WTC11 (cell line): ENCODE results near the gene DGKH. TPM values are rescaled to one million over a fixed set of nuclear protein-coding genes. Genes with fewer than 3 reads are reported as not detected.

Experiments used
- ATAC-seq: fragments of 200-7000 bp; cut with Tn5 transposase; 2 replicates; pipeline ENCODE4 v1.10.0; 2021; ENCODE audit warnings: mild to moderate bottlenecking, moderate library complexity
- CTCF ChIA-PET: fragments of 300-600 bp; sonication (Branson Sonifier 250); formaldehyde crosslinking; loops from one replicate; lab custom pipeline; 2021; ENCODE audit warnings: antibody characterized with exemption; lab: Charles Lee
- POLR2A ChIA-PET: fragments of 350-600 bp; sonication (Branson Sonifier 250); formaldehyde crosslinking; loops from one replicate; lab custom pipeline; 2021; ENCODE audit warnings: antibody characterized with exemption; lab: Charles Lee
- DNase-seq: peaks from one replicate; pipeline ENCODE4 v3.0.0; 2021; ENCODE audit warnings: low spot score
- H3K27ac Mint-ChIP-seq: 2 replicates; pipeline ENCODE4 v1.8.0; 2021; ENCODE audit warnings: mixed read lengths
- H3K27me3 Mint-ChIP-seq: 2 replicates; pipeline ENCODE4 v1.8.0; 2021; ENCODE audit warnings: low read depth, mild to moderate bottlenecking, moderate library complexity, mixed read lengths
- H3K36me3 Mint-ChIP-seq: 2 replicates; pipeline ENCODE4 v1.8.0; 2021; ENCODE audit warnings: mixed read lengths
- H3K4me1 Mint-ChIP-seq: 2 replicates; pipeline ENCODE4 v1.8.0; 2022; ENCODE audit warnings: mixed read lengths
- H3K4me3 Mint-ChIP-seq: 2 replicates; pipeline ENCODE4 v1.8.0; 2021; ENCODE audit warnings: mild to moderate bottlenecking, moderate library complexity, mixed read lengths
- H3K9me3 Mint-ChIP-seq: 2 replicates; pipeline ENCODE4 v1.8.0; 2021; ENCODE audit warnings: mixed read lengths
- ETV6 ChIP-seq: sonication (generic); formaldehyde crosslinking; IDR thresholded peaks from 2 replicates; pipeline ENCODE4 v1.8.1; 2022; ENCODE audit warnings: mild to moderate bottlenecking, missing genetic modification reagents
- FOXP1 ChIP-seq: sonication (generic); formaldehyde crosslinking; IDR thresholded peaks from 2 replicates; pipeline ENCODE4 v1.8.0; 2022; ENCODE audit warnings: missing genetic modification reagents, mild to moderate bottlenecking, moderate library complexity, borderline replicate concordance
- GTF2I ChIP-seq: fragments of 250-450 bp; sonication (Bioruptor Pico); conservative IDR thresholded peaks from 2 replicates; pipeline ENCODE4 v1.4.0; 2021; ENCODE audit warnings: mild to moderate bottlenecking
- HMGA2 ChIP-seq: fragments of 250-450 bp; sonication (Bioruptor Pico); IDR thresholded peaks from 2 replicates; pipeline ENCODE4 v1.4.0; 2021; ENCODE audit warnings: mild to moderate bottlenecking, moderate library complexity
- IRF2 ChIP-seq: sonication (generic); formaldehyde crosslinking; IDR thresholded peaks from 2 replicates; pipeline ENCODE4 v1.8.0; 2022; ENCODE audit warnings: low read depth, missing genetic modification reagents, borderline replicate concordance
- NFATC4 ChIP-seq: fragments of 250-450 bp; sonication (Bioruptor Pico); IDR thresholded peaks from 2 replicates; pipeline ENCODE4 v1.9.0; 2021; ENCODE audit warnings: mild to moderate bottlenecking
- NR1H2 ChIP-seq: sonication (generic); formaldehyde crosslinking; IDR thresholded peaks from 2 replicates; pipeline ENCODE4 v1.9.0; 2021; ENCODE audit warnings: mild to moderate bottlenecking, moderate library complexity, missing genetic modification reagents
- OVOL2 ChIP-seq: fragments of 250-450 bp; sonication (Bioruptor Pico); IDR thresholded peaks from 2 replicates; pipeline ENCODE4 v1.9.0; 2021; ENCODE audit warnings: mild to moderate bottlenecking, borderline replicate concordance
- SOX15 ChIP-seq: fragments of 250-450 bp; sonication (Bioruptor Pico); IDR thresholded peaks from 2 replicates; pipeline ENCODE4 v1.9.0; 2021; ENCODE audit warnings: mild to moderate bottlenecking
- TCF7 ChIP-seq: sonication (generic); formaldehyde crosslinking; IDR thresholded peaks from 2 replicates; pipeline ENCODE4 v1.8.0; 2022; ENCODE audit warnings: mild to moderate bottlenecking, low read depth, missing genetic modification reagents, moderate library complexity
- TEAD1 ChIP-seq: sonication (generic); formaldehyde crosslinking; IDR thresholded peaks from 2 replicates; pipeline ENCODE4 v1.8.0; 2022; ENCODE audit warnings: mild to moderate bottlenecking, missing genetic modification reagents
- ZBTB21 ChIP-seq: sonication (generic); formaldehyde crosslinking; IDR thresholded peaks from 2 replicates; pipeline ENCODE4 v1.8.1; 2023; ENCODE audit warnings: mild to moderate bottlenecking, missing genetic modification reagents, borderline replicate concordance
- ZNF138 ChIP-seq: sonication (generic); formaldehyde crosslinking; conservative IDR thresholded peaks from 2 replicates; pipeline ENCODE4 v1.8.1; 2022; ENCODE audit warnings: mild to moderate bottlenecking, moderate library complexity, missing genetic modification reagents
- ZNF219 ChIP-seq: sonication (generic); formaldehyde crosslinking; IDR thresholded peaks from 2 replicates; pipeline ENCODE4 v1.8.0; 2023; ENCODE audit warnings: missing genetic modification reagents, mild to moderate bottlenecking, borderline replicate concordance
- total RNA-seq: library from RNA; stranded (reverse); gene quantifications from 3 replicates; pipeline ENCODE4 v1.2.3, GENCODE V29; 2021
- TF ChIP-seq, protein P1 (sequence below): fragments of 250-450 bp; sonication (Bioruptor Pico); IDR thresholded peaks from 2 replicates; pipeline ENCODE4 v1.8.0; 2021; ENCODE audit warnings: mild to moderate bottlenecking
- TF ChIP-seq, protein P2 (sequence below): fragments of 250-450 bp; sonication (Bioruptor Pico); conservative IDR thresholded peaks from 2 replicates; pipeline ENCODE4 v1.9.0; 2021; ENCODE audit warnings: mild to moderate bottlenecking
- TF ChIP-seq, protein P3 (sequence below): sonication (generic); formaldehyde crosslinking; IDR thresholded peaks from 2 replicates; pipeline ENCODE4 v1.8.1; 2023; ENCODE audit warnings: mild to moderate bottlenecking, missing genetic modification reagents, moderate library complexity
- TF ChIP-seq, protein P4 (sequence below): sonication (generic); formaldehyde crosslinking; IDR thresholded peaks from 2 replicates; pipeline ENCODE4 v1.8.0; 2022; ENCODE audit warnings: missing genetic modification reagents
- TF ChIP-seq, protein P5 (sequence below): sonication (generic); formaldehyde crosslinking; IDR thresholded peaks from 2 replicates; pipeline ENCODE4 v1.8.1; 2022; ENCODE audit warnings: mild to moderate bottlenecking, moderate library complexity, missing genetic modification reagents

Gene DGKH
- total RNA-seq, 1 experiment from 2014 or later = 7.6 TPM

DNA sequence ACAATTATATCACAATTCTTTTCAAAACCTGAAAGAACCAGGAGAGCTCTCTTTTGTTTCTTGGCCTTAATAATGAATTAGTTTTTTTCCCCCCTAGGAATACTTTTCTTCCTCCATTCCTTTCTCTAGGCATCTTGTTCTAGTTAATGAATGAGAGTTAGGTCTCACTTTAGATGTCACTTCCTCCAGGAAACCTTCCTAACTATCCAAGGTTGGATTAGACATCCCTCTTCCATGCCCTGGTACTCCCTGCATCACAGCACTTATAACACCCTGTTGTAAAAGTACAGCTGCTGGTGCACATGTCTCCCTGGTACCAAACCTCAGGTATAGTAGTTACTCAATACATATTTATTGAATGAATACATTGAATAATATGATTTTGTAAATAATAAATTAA lies 21.2 kb upstream of the DGKH start:
- POLR2A ChIA-PET = no interaction called here
- ATAC-seq (no peak), DNase-seq (no peak)
- CTCF ChIA-PET = interaction anchor here (0.7 kb wide), 1 partner anchor 14 kb away, joined by 5 read pairs; no protein-coding TSS in a partner anchor
- Mint-ChIP-seq H3K4me1 (peaks cover 5% of the 10 kb centered on the region; the same call in 1 of the 2 replicates), H3K27me3 (no peaks in the 10 kb centered on the region), H3K9me3 (no peaks in the 10 kb centered on the region), H3K36me3 (no peaks in the 10 kb centered on the region), H3K4me3 (no peak overlapping the region), H3K27ac (no peak overlapping the region)
- TF ChIP-seq ZBTB21 (CRISPR knock-in tag) (no peak), TCF7 (no peak), ZNF219 (CRISPR knock-in tag) (no peak), GTF2I (CRISPR knock-in tag) (no peak), OVOL2 (no peak), SOX15 (CRISPR knock-in tag) (no peak), ETV6 (CRISPR knock-in tag) (no peak), TEAD1 (CRISPR knock-in tag) (no peak), ZNF138 (no peak), HMGA2 (CRISPR knock-in tag) (no peak)
- TF ChIP-seq, protein P1, sequence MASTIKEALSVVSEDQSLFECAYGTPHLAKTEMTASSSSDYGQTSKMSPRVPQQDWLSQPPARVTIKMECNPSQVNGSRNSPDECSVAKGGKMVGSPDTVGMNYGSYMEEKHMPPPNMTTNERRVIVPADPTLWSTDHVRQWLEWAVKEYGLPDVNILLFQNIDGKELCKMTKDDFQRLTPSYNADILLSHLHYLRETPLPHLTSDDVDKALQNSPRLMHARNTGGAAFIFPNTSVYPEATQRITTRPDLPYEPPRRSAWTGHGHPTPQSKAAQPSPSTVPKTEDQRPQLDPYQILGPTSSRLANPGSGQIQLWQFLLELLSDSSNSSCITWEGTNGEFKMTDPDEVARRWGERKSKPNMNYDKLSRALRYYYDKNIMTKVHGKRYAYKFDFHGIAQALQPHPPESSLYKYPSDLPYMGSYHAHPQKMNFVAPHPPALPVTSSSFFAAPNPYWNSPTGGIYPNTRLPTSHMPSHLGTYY = no peak
- TF ChIP-seq, protein P2, sequence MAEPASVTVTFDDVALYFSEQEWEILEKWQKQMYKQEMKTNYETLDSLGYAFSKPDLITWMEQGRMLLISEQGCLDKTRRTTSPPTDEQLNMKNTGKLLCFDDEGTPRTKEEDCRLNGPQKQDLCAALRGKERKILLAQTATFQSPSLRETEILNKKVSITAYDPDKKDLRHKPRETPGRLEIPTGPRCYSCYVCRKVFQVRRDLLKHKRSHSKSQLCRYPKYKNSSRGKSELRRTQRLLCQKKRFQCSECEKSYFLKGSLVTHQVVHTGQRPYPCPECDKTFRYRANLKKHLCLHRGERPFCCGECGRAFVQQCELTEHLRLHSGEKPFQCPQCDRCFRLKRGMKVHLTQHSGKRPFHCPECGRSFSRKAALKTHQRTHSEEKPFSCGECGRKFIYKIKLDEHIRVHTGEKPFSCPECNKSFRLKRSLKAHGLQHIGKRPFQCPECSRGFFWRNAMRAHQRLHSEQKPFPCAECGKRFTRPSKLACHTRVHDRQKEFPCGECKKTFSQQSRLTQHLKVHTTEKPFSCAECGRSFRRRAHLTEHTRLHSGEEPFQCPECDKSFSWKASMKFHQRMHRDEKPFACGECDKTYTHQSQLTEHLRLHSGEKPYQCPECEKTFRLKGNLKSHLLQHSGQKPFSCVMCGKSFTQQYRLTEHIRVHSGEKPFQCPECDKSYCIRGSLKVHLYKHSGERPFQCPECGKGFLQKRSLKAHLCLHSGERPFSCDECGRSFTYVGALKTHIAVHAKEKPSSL (CRISPR knock-in tag) = no peak
- TF ChIP-seq, protein P3, sequence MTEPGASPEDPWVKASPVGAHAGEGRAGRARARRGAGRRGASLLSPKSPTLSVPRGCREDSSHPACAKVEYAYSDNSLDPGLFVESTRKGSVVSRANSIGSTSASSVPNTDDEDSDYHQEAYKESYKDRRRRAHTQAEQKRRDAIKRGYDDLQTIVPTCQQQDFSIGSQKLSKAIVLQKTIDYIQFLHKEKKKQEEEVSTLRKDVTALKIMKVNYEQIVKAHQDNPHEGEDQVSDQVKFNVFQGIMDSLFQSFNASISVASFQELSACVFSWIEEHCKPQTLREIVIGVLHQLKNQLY (CRISPR knock-in tag) = no peak
- TF ChIP-seq, protein P4, sequence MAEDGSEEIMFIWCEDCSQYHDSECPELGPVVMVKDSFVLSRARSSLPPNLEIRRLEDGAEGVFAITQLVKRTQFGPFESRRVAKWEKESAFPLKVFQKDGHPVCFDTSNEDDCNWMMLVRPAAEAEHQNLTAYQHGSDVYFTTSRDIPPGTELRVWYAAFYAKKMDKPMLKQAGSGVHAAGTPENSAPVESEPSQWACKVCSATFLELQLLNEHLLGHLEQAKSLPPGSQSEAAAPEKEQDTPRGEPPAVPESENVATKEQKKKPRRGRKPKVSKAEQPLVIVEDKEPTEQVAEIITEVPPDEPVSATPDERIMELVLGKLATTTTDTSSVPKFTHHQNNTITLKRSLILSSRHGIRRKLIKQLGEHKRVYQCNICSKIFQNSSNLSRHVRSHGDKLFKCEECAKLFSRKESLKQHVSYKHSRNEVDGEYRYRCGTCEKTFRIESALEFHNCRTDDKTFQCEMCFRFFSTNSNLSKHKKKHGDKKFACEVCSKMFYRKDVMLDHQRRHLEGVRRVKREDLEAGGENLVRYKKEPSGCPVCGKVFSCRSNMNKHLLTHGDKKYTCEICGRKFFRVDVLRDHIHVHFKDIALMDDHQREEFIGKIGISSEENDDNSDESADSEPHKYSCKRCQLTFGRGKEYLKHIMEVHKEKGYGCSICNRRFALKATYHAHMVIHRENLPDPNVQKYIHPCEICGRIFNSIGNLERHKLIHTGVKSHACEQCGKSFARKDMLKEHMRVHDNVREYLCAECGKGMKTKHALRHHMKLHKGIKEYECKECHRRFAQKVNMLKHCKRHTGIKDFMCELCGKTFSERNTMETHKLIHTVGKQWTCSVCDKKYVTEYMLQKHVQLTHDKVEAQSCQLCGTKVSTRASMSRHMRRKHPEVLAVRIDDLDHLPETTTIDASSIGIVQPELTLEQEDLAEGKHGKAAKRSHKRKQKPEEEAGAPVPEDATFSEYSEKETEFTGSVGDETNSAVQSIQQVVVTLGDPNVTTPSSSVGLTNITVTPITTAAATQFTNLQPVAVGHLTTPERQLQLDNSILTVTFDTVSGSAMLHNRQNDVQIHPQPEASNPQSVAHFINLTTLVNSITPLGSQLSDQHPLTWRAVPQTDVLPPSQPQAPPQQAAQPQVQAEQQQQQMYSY (CRISPR knock-in tag) = no peak

DNA sequence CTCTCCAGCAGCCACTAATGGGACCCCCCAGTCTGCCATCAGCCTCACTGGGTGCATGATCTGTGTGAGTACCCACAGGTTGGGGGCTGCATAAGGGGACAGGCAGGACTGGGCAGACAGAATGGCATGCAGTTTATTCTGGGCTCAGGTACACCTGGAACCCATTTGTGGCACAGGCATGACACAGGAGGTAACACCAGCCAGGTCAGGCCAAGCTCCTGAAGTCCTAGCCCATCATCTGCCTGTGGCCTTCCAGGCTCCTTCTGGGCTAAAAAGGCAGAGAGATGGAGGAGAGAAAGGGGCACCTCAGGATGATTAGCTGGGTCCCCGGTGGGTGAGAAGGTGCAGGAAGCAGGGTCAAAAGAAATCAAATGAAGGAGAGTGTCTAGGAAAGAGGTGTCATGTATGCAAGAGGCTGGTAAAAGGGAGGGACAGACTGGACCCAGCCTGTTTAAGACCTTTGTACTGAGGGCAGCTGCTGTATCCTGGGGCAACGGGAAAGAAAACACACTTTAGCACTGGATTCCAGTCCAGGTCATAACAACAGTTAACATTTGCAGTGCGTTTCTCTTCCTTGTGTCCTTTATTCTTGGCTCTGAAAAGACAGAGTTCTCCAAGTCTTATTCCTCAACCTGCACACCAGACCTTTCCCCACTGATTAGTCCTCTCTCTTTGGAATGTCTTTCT lies 20.2 kb upstream of the DGKH start:
- ChIA-PET POLR2A (no interaction called here), CTCF (no interaction called here)
- H3K4me3 Mint-ChIP-seq = no peak overlapping the region

More for the DNA sequence above, 20.2 kb upstream of the DGKH start:
- H3K27ac Mint-ChIP-seq = no peak overlapping the region
- H3K36me3 Mint-ChIP-seq = no peaks in the 10 kb centered on the region
- TF ChIP-seq NFATC4 (CRISPR knock-in tag) = no peak
- TF ChIP-seq, protein P5, sequence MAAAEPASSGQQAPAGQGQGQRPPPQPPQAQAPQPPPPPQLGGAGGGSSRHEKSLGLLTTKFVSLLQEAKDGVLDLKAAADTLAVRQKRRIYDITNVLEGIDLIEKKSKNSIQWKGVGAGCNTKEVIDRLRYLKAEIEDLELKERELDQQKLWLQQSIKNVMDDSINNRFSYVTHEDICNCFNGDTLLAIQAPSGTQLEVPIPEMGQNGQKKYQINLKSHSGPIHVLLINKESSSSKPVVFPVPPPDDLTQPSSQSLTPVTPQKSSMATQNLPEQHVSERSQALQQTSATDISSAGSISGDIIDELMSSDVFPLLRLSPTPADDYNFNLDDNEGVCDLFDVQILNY (CRISPR knock-in tag) = no peak
- TF ChIP-seq, protein P3 (CRISPR knock-in tag) = no peak
- no peak for TF ChIP-seq FOXP1
- TF ChIP-seq, protein P1 = no peak
- TF ChIP-seq NR1H2 (CRISPR knock-in tag) = no peak
- TF ChIP-seq IRF2 (CRISPR knock-in tag) = no peak
- no peak for DNase-seq
- peaks cover 5% of the 10 kb centered on the region; the same call in 1 of the 2 replicates for H3K4me1 Mint-ChIP-seq
- H3K9me3 Mint-ChIP-seq = no peaks in the 10 kb centered on the region
- H3K27me3 Mint-ChIP-seq = no peaks in the 10 kb centered on the region
- ATAC-seq = no peak
